ENCODE measurements around the gene GPD1.

The GPD1 gene

DNA sequence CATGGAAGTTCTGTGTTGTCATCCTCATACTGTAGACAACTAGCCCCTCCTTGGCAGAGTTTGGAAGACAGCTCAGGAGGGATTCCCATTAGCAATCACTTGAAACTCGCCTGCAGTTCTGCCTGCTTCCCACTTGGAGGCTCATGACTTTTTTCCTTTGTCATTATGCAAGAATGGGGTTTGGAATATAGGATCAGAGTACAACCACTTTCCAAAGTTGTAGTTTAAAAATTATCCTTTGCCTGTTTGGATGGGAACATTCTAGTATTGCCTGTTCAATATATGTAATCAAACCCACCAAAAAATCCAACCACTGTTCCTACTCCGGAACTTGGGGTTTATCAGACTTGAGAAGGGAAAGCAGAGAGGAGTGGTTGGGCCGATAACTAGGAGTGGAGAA is 2.1 kb upstream of the GPD1 start:
- DNase-seq (ENCODE audit: low spot score): no peak

DNA sequence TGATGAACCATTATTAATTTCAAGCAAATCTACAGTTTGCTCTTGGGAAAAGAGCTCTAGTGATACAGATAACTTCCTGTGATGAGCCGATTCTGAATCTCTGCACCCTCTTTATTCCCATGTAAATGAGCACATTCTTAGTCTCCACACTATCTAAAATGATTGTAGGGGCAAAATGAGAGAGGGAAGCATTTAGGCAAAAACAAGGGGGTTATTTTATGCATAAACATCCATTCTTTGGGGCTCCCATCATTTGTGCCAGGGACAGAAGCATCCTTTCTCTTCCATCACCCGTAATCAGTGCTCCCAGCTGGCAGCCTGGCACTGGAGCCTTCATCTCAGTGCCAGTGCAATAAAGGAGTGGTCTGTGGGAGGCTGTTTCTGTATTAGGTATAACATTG is 1.7 kb upstream of the GPD1 start:
- DNase-seq (ENCODE audit: low spot score): no peak

DNA sequence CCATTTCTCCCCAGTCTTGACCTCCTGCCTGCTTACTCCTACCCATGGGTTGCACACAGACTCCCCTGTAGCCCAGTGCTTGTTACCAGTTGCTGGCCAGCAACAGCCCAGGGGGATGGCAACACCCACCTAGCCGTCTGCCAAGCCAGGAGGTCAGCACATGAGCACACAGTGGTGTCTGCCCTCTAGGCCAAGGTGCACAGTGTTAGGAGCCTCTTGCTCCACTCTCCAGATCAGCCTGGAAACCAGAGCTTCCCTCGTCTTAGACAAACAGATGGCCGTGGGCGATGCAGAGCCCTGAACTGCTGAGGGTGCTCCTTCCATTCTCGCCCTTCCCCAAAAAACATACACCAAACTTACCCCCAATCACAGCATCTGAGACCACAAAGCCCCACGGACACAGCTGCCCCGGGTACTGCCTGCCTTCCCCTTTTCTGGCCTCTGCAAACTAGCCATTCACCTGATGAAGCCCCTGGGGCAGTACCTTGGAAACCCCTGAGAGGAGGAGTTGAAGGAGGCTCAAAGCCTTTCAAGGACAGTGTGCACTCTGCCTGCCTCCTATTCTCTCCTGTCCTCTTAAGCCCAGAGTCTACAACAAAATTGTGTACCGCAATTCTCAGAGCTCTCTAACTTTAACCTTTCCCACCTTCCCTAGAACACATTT is 1.0 kb upstream of the GPD1 start:
- DNase-seq (ENCODE audit: low spot score): no peak

DNA sequence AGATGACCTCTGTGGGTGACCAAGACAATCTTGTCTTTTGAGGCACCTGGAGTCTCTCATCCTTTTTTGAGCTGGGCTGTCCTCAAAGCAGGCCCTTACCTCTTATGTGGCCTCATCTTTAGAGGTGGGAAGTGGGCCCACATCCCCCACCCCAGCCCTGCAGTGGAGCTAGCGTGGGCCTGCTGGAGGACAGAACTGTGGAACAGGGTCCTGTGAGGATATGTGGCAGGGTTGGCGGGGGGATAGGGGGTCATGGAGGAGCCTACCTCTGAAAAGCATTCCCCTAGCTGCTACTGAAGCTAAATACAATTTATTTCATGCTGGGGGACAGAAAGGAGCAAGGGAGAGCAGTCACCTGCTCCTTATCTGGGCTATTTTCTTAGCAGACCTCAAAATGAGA is 457 bp upstream of the GPD1 start:
- no peak for DNase-seq (ENCODE audit: low spot score)

DNA sequence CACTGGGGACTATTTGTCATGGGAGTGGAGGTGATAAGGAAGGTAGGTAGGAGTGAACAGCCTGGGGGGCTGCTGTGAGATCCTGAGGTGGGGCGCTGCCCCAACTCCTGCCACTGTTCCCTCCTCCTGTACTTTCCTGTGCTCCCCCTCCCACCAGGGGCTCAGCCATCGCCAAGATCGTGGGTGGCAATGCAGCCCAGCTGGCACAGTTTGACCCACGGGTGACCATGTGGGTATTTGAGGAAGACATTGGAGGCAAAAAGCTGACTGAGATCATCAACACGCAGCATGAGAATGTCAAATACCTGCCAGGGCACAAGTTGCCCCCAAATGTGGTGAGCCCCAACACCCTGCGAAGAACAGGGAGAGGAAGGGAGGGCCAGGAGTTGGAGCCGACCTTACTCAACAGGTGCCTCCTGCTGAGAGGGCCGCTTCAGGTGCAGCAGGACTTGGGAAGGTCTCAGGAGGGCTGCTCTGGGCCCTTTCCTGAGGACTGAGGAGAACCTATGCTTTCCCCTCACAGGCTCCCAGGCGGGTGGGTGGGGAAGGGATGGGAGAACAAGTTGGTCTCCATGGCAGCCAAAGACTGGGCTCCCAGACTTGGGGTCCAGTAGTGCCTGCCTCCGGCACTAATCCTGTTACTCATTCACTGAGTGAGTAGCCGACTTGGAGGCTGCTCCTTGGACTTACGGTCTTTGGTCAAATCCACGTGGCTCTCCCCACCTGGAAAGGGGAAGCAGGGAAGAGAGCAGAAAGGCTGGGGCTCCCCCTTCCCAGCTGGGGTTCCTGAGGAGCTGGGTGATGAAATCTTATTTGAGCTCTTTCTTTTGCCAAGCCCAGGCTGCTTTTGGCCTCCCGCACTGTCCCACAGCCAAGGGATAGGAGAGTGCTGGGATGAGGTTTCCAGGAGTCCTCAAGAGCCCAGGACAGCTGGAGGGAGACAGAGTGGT is 884 bp downstream of the GPD1 start:
- no peak for DNase-seq (ENCODE audit: low spot score)

DNA sequence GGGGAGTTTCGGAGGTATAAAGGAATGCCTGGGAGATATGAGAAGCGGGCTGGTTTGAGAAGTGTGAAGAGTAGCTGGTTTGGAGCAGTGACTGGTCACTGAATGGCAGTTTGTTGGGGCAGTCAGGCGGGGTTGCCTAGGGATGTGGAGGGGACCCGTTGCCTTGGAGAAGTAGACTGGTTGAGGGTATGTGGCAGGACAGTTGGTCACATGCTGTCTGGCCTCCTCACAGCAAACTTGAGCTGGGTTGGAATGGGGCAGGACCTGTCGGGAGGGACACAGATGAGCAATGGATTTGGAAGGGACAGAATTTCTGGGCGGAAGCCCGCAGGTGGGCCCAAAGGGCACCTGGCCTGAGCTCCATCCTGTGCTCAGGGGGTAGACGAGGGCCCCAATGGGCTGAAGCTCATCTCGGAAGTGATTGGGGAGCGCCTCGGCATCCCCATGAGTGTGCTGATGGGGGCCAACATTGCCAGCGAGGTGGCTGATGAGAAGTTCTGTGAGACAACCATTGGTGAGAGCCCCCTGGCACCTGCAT is 2.2 kb downstream of the GPD1 start:
- no peak for DNase-seq (ENCODE audit: low spot score)

DNA sequence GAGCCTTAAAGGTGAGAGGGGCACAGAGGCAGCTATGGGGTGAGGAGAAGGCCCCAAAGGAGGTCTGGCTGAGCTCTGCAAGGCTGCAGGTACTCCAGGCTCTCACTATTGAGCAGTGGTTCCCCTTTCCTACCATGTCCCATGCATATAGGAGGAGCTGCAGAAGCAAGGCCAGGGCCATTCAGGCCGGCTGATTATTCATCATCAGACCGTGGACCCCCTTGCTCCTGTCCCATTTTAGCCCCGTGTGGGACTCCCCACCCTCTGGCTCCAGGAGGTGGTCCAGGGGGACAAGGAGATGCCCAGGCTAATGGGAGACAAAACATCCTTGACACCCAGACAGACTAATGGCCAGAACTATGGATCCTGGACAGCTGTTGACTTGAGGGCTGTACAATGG is 3.1 kb downstream of the GPD1 start:
- DNase-seq (ENCODE audit: low spot score): no peak

DNA sequence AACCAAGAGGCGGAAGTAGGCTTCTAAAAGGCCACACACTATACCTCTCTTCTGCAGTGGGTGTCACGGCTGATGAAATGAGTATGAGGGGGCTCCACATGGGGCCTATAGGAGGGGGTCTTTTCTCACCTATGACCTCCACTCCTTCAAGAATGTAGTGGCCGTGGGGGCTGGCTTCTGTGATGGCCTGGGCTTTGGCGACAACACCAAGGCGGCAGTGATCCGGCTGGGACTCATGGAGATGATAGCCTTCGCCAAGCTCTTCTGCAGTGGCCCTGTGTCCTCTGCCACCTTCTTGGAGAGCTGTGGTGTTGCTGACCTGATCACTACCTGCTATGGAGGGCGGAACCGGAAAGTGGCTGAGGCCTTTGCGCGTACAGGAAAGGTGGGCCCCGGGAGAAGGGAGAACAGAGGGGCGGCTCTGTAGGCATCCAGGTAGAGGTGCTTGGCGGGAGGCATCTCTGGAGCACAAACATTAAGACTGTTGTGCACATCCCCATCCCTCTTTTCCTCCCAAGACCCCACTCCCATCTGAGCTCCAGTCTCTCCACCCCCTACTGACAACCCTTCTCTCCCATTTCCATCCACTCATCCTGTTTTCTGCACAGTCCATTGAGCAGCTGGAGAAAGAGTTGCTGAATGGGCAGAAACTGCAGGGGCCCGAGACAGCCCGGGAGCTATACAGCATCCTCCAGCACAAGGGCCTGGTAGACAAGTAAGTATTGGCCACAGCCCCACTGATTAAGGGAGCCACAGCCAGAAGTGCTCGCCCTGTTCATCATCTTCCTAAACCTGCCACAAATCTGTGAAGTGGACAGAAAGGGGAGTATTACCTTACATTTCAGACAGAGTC is 3.8 kb downstream of the GPD1 start:
- DNase-seq (ENCODE audit: low spot score): no peak

DNA sequence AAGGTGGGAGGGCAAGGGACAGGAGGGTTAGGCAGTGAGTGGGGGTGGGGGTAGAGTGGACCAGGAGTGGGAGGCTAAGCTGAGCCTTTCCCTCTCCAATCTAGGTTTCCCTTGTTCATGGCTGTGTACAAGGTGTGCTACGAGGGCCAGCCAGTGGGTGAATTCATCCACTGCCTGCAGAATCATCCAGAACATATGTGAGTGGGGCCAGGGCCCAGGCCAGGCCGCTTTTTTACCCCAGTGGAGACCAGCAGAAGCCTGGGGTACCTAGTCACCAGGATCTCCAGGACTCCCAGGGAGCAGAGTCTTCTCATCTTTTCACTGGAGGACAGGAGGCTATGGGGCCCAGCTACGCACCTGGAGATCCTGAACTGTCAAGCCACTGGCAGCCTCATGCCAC is 5.5 kb downstream of the GPD1 start:
- no peak for DNase-seq (ENCODE audit: low spot score)

DNA sequence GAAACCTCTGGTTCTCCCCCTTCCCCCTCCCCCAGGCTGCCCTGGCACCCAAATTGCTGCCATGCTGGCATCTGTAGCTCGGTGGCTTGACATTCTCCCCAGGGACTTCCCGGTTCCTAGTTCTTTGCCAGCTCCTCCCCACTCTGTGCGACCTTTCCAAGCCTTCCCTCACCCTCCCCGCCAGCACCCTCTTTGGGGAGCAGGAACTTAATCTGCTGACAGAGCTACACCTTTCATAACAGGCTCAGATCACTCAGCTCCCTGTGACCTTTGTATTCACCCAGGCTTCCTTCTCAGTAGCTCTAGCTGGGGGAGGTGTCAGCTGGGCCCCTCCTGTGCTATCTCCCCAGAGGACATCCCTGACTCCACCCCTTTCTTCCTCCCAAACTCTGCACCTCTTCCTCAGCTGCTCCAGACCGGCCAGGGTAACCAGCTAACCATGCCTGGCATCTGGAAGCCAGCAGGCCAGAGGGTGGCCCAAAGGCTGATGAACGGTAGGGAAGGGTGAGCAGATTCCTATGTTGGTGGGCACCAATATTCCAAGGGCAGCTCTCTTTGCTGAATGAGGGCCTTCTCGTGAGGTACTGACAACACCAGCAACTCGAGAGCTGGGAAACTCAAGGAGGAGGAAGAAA is 6.4 kb downstream of the GPD1 start:
- peak; percentile 37 for DNase-seq (ENCODE audit: low spot score)

DNA sequence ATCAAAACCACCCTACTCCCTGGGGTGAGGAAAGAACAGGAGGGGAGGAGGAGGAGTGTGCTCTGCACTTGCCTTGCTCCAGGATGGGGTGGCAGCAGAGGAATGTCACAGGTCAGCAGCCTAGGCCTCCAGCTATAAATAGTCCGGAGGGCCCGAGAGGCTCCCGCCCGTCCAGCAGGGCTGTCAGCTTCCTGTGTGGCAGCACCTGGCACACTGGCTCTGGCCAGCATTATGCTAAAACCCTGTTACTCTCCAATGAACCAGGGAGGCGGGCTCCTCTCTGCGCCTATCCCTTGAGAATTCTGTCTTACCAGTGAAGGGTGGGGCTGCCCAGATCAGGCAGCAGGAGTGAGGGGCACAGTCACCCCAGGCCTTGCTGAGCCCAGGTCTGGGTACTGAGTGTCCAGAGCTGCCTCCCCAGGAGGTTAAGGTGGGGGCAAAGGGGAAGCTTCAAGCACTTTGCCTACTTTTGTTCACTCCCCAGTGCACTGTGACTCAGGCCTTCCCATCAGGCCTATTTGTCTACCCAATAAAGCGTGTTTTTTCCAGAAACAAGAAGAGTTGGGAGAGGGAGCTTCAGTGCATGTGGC is 7.0 kb downstream of the GPD1 start:
- peak; percentile 57 for DNase-seq (ENCODE audit: low spot score)

DNA sequence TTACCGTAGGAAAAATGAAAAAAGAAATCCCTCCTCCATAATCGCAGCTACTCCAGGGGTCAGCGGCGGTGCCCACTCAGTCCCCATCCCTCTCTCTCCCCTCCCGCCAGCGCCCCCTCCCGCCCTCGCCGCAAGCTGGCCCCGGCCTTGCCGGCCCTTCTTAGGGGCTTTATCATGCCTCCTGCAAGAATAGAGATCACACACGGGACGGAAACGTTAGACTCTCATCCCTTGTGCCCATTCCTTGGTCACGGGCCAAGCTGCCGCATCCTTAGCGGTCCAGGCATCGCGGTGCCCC is 7.5 kb downstream of the GPD1 start:
- no peak for DNase-seq (ENCODE audit: low spot score)

DNA sequence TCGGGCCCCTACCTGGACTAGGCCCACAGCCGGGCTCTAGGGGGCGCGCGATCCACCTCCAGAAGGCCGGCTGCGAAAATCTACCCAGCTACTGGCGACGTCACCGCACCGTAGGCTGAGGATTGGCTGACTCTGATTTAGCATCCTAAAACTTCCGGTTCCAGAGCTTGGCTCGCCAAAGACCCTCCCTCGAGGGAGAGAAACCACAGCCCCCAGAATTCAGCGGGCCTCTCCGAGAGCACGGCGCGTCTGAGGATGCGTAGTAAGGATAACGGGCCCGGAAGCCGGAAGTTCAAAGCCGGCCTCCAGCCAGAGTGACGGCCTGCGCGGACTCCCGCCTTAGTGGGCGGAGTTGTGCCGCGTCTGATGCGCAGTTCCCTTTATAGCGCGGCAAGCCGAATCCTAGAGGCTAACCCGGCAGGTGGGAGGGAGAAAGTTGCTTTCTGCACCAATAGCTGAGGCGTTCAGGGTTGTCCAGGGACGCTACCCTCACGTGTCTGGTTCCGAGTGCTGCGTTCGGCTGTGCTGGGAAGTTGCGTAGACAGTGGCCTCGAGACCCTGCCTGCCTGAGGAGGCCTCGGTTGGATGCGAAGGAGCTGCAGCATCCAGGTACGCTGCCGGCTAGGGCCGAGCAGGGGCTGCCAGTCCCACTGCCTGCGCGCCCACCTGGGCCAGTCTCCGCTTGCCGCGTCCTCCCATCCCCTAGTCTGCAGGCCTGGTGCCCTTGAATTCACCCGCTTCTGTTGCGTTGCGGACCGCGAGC is 8.1 kb downstream of the GPD1 start, which contains the start of gene COX14:
COX14 (plus strand) TSS at position 544 of the 763 bp plus-strand sequence. CDS start 7,808 bp downstream, outside the sequence.
- DNase-seq (ENCODE audit: low spot score): peak; percentile 100

DNA sequence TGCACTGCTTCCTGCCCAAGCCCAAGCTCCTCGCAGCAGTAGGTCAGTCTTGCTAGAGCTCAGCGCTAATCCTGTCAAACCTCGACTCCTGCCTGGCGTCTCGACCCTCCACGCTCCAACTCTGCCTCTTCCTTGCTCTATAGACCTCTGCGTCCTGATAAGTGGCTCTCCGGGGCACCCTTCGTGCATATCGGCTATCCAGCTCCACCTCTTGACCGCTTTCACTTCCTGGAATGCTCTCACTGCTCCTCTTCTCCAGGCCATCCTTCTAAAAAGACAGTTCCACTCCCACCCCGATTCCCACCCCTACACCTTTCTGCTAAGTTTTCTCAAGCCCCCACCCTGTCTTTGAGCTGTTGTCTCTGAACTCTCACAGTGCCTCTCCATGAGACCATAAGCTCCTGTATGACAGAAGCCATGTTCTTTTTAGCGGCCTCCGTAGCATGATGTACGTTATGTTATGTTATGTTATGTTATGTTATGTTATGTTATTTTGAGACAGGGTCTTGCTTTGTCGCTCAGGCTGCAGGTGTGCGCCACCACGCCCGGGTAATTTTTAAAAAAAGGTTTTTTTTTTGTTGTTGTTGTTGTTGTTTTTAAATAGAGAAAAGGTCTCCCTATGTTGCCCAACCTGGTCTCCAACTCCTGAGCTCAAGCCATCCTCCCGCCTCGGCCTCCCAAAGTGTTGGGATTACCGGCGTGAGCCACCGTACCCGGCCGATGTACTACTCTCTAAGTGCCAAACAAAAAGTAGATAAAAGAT is 8.8 kb downstream of the GPD1 start:
- no peak for DNase-seq (ENCODE audit: low spot score)

DNA sequence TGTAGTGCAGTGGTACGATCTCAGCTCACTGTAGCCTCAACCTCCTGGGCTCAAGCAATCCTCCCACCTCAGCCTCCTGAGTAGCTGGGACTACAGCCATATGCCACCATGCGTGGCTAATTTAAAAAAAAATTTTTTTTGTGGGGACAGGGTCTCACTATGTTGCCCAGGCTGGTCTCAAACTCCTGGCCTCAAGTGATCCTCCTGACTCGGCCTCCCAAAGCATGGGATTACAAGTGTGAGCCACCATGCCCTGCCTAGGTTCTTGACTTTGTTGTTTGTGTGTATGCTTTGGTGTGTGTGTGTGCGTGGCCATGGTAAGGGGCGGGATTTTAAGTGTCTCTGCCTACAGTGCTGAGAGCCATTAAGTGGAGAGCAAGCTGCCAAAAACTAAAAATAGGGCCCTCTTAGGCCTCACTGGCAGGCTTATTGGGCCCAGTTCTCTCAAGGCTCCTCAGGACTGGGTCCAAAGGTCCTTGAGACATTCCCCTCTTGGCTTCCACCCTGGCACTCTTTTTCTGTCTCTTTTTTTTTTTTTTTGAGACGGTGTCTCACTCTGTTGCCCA is 13.3 kb downstream of the GPD1 start:
- DNase-seq (ENCODE audit: low spot score): no peak

DNA sequence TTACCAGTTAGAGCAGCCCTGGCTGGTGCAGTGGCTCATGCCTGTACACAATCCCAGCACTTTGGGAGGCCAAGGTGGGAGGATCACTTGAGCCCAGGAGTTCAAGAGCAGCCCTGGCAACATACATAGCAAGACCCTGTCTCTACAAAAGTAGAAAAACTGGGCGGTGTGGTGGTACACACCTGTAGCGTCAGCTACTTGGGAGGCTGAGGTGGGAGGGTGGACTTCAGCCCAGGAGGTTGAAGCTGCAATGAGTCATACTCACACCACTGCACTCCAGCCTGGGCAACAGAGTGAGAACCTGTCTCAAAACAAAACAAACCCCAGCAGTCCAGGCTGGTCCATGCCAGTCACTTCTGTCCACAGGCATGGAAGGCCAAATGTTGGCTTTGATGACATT is 15.6 kb downstream of the GPD1 start:
- DNase-seq (ENCODE audit: low spot score): no peak

DNA sequence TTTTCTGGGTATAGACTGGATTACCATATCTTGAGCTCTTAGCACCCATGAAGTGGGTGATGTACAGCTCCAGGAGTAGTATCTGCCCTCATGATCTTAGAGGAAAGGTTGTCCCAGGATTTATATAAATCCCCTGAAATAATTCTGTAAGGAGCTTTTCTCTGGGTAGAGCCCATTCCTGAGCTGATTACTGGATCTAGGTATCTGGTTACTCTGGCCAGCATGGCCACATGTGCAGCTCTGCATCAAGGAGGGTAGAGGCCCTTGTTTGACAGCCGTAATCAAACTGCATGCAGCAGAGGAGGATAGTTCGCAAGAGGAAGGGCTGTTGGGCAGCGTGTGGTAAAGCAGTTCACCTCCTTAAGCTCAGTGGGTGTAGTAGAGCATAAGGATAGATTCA is 16.7 kb downstream of the GPD1 start:
- DNase-seq (ENCODE audit: low spot score): no peak

DNA sequence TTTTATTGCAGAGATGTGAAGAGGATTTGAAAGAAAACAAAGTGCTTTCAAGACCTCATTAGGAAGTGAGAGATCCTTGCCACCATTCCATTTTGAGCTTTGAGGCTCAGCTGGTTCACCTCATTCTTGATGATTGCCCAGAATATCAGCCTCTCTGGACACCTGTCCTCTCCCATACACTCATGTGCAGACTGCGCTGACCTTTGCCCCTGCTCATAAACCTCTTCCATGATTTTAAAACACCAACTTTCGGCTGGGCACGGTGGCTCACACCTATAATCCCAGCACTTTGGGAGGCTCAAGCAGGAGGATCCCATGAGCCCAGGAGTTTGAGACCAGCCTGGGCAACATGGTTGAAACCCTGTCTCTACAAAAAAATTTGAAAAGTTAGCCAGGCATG is 17.1 kb downstream of the GPD1 start:
- no peak for DNase-seq (ENCODE audit: low spot score)

DNA sequence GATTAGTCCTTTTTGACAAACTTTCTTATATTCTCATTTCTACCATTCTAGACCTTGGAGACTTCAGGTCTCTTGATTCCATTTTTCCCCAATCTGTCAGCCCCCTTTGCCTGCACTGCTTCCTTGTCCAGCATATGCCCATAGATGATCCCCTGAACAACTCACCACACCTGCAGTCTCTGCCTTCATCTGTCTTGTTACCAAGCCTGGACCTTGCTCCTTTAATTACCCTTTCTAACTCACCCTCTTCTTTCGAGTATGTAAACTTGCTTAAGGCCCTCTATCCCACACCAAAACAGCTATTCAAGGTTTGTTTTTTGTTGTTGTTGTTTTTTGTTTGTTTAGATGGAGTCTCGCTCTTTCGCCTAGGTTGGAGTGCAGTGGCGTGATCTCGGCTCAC is 17.8 kb downstream of the GPD1 start:
- no peak for DNase-seq (ENCODE audit: low spot score)
